ENCODE results near the gene KLF2.

DNA sequence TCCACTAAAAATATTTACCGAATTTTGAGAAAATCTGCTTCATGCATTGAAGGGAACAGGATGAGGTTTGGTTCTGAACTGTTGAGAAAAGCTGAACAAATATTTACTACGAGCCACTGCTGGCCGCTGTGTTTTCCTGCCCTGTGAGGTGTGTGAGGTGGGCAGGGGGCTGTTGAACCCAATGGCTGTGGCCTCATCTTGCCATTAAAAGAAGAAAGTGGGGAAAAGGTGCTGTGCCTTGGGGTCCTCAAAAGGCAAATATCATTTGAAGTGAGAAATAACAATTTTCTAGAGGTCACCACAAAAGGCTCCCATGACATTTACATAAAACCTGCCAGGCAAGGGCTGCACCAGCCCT is 44.7 kb downstream of the KLF2 start:
- TF ChIP-seq TAF1 (IDR thresholded peaks at IDR 0.05; ENCODE audit: low read depth, low read length) (no peak), POLR2A (IDR thresholded peaks at IDR 0.05; ENCODE audit: low read depth, low read length) (no peak), POLR2AphosphoS5 (IDR thresholded peaks at IDR 0.05; ENCODE audit: low read depth, low read length) (no peak), SPI1 (IDR thresholded peaks at IDR 0.05; ENCODE audit: low read depth, low read length) (no peak), PAX5 (IDR thresholded peaks at IDR 0.05; ENCODE audit: insufficient read depth, low read length, severe bottlenecking) (no peak), POU2F2 (IDR thresholded peaks at IDR 0.05; ENCODE audit: low read depth, low read length) (no peak)
